ENCODE data around the gene LRRC18. TPM values are rescaled to one million over a fixed set of nuclear protein-coding genes. Genes with fewer than 3 reads are reported as not detected.

LRRC18 gene
- total RNA-seq, 1 experiment from 2014 or later = not detected

DNA sequence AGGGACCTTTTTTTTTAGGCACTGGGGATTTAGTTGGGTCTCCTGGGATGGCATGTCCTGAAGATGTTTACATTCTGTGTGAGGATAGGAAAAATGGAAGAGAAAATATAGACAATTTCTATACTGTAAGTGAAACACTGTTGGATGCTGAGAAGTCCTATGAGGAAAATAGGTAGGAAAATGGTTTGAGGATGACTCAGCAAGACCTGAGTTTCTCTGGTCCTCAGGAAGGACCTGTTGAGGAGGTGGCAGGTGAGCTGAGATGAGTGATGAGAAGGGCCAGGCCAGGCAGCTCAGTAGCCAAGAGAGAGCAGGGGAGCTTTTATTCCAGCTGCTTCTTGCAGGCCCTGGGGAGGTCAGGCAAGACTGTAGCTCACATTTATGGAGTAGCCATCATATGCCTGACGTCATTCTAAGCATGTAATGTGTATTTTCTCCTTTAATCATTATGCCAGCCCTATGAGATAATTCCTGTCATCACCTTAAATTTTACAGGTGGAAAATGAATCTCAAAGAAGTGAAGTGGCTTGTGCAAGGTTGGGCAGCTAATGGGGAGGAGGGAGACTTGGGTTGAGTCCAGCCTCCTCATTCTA is 19.1 kb upstream of the LRRC18 start:
- no peaks in the 10 kb centered on the region for H3K36me3 ChIP-seq (replicated peaks; ENCODE audit: control insufficient read depth, insufficient read depth, low read length)
- H3K4me3 ChIP-seq (ENCODE audit: insufficient read depth, low read depth, low read length) = no peak overlapping the region
- no peaks in the 10 kb centered on the region for H3K27me3 ChIP-seq (ENCODE audit: control insufficient read depth, insufficient read depth, low read length)
- no peak for DNase-seq

DNA sequence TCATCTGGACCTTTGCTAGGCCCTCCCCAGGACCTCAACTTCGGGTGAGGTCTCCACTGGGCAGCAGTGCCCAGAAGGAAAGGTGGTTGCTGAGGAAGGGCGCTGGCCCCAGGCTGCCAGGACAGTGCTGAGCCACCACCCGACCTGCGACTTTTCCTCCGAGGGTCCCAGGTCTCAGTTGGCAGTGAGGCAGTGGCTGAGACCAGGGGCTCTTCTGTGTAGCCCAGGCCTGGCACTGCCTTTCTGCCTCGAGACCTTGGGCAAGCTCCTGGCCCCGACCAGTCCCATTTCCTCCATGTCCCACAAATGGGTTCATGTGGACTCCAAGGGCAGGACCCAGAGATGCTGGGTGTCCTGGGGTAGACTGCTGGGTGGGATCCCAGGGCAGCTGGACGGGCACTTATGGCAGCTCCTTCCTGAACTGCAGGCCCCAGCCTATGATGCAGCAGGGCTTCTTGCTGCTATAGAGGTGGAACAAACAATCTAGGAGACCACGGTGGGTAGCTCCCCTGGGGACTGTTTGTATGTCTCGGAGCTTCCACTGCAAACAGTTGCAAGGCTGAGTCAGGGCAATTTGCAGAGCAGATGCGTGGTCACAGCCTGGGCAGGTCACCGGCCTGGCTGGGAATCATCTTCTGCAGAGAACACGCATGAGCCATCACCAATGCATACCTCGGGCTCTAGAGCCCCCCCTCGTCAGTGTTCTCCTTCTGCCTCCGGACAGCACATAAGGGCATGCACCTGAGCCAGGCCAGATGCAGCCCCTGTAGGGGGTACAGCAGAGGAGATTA is 17.9 kb upstream of the LRRC18 start:
- no peak for DNase-seq
- no peak overlapping the region for H3K4me3 ChIP-seq (ENCODE audit: insufficient read depth, low read depth, low read length)
- H3K27me3 ChIP-seq (ENCODE audit: control insufficient read depth, insufficient read depth, low read length) = no peaks in the 10 kb centered on the region
- H3K36me3 ChIP-seq (replicated peaks; ENCODE audit: control insufficient read depth, insufficient read depth, low read length) = no peaks in the 10 kb centered on the region

DNA sequence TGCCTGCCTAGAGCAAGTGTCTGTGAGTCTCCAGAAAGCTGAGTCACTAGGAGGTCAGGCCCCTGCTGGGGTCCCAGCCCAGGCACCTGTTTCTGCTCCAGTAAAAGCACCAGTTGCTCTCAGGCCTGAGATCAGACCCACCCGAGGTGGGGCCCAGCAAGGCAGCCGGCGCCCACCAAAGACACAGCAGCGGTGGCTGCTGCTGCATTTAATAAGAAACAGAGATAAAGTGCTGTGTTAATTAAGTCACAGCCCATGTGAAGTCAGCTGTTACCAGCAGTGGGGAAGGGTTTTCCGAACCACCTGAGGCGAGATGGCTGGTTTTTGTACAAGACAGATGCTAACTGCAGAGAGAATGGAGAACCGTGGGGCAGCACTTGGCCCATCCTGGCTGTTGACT is 12.1 kb upstream of the LRRC18 start:
- Histone ChIP-seq H3K4me3 (ENCODE audit: insufficient read depth, low read depth, low read length) (no peak overlapping the region), H3K27me3 (ENCODE audit: control insufficient read depth, insufficient read depth, low read length) (no peaks in the 10 kb centered on the region), H3K36me3 (replicated peaks; ENCODE audit: control insufficient read depth, insufficient read depth, low read length) (no peaks in the 10 kb centered on the region)
- DNase-seq = no peak

DNA sequence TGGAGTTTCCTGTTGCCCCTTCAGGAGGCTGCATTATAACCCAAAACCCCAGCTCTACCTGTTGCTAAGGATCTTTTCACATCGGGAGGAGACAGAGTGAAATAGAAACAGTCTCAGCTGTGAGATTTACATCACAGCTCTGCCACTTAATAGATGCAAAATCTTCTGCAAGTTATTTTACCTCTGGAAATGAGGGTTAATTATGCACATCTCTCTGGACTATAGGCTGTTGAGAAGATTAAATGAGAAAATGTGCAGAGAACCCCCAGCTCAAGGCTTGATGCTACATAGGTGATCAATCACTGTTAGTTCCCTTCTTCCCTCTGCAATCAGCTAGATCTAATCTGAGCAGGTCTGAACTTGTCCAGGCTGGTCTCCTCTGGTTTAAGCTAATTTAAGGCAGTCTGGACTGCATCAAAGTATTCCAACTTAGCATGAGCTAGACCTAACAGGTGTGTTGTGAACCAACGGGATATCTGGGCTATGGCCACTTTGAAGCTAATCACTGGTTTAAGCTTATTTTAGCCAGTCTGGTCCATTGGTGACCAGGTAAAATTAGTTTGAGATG is 8.9 kb upstream of the LRRC18 start:
- H3K4me3 ChIP-seq (ENCODE audit: insufficient read depth, low read depth, low read length) = no peak overlapping the region
- no peak for DNase-seq
- no peaks in the 10 kb centered on the region for H3K27me3 ChIP-seq (ENCODE audit: control insufficient read depth, insufficient read depth, low read length)
- no peaks in the 10 kb centered on the region for H3K36me3 ChIP-seq (replicated peaks; ENCODE audit: control insufficient read depth, insufficient read depth, low read length)

DNA sequence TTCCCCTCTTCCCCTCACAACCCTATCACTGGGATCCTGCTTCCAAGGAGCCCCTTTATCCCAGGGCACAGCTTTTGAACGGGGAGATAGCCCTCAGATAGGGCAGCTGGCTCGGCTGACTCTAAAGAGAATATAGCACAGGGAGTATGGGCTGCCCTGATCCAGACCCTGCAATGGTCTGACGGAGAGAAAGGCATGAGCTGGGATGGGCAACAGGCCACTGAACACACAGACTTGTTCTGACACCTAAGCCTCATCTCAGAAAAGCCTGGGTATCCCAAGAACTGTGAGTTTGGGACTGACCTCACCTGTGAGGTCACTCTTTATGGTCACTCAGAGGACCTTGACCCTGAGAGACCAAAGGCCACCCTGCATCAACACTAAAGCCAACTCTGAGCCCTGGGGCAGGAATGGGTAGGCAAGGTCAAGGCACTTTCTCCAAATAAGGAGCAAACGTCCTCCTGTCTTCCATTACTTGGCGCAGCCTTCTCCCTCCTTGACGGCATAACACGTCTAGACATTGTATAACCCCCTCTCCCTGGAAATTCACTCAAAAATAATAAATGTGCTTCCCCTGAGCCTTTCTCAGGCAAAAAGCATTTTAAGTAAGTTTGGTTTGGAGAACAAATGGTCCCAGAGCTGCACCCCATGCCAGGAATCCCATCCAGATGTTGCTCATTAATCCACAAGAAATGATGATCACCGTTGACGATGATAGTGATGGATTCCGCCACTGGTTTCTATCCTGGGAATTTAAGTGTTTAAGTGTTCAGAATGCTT is 8.2 kb upstream of the LRRC18 start:
- H3K27me3 ChIP-seq (ENCODE audit: control insufficient read depth, insufficient read depth, low read length) = no peaks in the 10 kb centered on the region
- DNase-seq = no peak
- no peak overlapping the region for H3K4me3 ChIP-seq (ENCODE audit: insufficient read depth, low read depth, low read length)
- H3K36me3 ChIP-seq (replicated peaks; ENCODE audit: control insufficient read depth, insufficient read depth, low read length) = no peaks in the 10 kb centered on the region

DNA sequence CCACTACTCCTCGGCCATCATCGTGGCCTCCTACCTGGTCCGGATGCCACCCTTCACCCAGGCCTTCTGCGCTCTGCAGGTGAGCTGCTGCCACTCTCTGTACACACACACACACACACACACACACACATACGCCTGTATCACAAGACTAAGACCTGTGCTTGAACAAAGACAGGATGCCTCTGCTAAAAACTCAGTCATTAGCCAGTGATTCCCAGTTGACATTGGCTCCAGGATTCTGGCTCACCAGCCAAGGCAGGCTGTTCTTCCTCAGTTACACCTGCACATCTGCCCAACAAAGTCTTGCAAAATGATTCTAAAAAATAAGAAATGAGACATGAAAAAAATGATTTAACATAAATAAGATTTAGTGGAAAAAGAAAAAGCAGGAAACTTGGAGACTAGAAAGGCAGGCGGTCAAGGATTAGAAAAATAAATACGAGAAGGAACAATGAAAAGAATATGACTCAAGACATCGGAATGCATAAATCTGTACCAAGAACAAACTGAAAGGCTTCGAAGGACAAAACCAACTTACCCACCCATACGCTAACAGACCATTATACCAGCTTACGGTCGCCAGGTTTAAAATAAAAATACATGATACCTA is 7.4 kb upstream of the LRRC18 start:
- H3K27me3 ChIP-seq (ENCODE audit: control insufficient read depth, insufficient read depth, low read length) = no peaks in the 10 kb centered on the region
- no peak for DNase-seq
- H3K36me3 ChIP-seq (replicated peaks; ENCODE audit: control insufficient read depth, insufficient read depth, low read length) = no peaks in the 10 kb centered on the region
- H3K4me3 ChIP-seq (ENCODE audit: insufficient read depth, low read depth, low read length) = no peak overlapping the region

DNA sequence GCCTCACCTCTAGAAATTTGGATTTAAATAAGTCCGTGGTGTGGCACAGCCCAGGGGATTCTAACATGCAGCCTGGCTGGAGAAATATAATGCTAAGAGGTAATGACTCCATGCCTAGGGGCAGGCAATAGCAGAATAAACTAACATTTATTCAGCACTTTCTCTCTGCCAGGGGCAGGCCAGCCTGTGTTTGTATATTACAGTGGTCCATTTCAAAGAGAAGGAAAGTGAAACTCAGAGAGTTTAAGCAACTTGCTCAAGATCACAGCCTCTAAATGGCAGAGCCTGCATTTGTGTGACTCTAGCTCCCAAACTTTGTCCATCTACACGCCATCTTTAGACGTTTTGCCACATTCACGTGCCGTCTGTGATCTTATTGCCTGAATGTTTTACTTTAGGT is 6.7 kb upstream of the LRRC18 start:
- no peaks in the 10 kb centered on the region for H3K27me3 ChIP-seq (ENCODE audit: control insufficient read depth, insufficient read depth, low read length)
- H3K4me3 ChIP-seq (ENCODE audit: insufficient read depth, low read depth, low read length) = no peak overlapping the region
- H3K36me3 ChIP-seq (replicated peaks; ENCODE audit: control insufficient read depth, insufficient read depth, low read length) = no peaks in the 10 kb centered on the region
- no peak for DNase-seq

DNA sequence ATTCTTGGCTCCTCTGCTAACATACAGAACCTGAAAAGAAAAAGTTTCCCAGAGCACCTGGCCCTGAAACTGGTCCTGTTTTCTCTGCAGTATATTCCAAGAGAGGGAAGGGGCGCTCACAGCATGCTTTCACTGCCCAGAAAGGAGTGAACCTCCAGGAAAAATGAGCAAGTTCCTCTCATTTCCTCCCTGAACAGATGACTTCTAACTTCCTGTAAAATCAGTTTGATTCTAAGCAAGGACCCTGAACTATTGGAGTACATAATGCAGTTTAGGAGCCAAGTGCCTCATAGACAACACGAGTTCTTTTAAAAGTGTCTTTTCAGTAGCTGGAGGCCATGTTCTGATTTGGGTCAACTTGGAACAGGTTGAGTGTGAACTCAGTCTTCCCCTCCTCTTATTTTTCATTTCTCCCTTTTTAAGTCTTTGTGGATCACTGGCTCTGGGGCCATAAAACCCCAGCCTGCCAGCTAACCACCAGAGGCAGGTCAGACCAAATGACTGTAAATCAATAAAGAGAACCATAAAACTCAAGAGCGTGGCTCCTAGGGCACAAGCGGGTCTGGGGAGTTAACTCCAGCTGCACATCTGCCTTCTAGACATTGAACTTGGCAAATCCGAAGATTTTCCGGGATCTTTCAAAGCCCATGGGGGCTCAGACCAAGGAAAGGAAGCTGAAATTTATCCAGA is 5.9 kb upstream of the LRRC18 start:
- no peaks in the 10 kb centered on the region for H3K36me3 ChIP-seq (replicated peaks; ENCODE audit: control insufficient read depth, insufficient read depth, low read length)

DNA sequence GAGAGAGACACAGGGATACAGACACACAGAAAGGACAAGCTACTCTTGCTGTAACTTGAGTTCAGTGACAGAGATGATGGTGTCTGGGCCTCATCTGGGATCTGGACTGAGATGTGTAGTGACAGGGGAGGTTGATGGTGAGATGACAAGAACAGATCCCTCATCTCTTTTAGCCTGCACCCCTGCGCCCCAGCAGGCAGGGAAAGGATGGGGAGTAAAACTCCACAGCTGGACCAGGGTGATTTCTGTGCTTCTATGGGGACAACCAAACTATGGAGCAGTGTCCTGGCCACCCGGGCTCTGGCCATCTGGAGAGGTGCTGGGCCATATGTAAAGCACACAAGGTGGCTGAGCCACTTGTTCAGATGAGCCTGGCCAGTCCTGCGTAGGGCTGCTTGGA is 4.5 kb upstream of the LRRC18 start:
- H3K27me3 ChIP-seq (ENCODE audit: control insufficient read depth, insufficient read depth, low read length) = no peaks in the 10 kb centered on the region
- H3K36me3 ChIP-seq (replicated peaks; ENCODE audit: control insufficient read depth, insufficient read depth, low read length) = no peaks in the 10 kb centered on the region
- H3K4me3 ChIP-seq (ENCODE audit: insufficient read depth, low read depth, low read length) = no peak overlapping the region

More for the DNA sequence above, 5.9 kb upstream of the LRRC18 start:
- no peak for DNase-seq
- no peaks in the 10 kb centered on the region for H3K27me3 ChIP-seq (ENCODE audit: control insufficient read depth, insufficient read depth, low read length)
- H3K4me3 ChIP-seq (ENCODE audit: insufficient read depth, low read depth, low read length) = no peak overlapping the region

DNA sequence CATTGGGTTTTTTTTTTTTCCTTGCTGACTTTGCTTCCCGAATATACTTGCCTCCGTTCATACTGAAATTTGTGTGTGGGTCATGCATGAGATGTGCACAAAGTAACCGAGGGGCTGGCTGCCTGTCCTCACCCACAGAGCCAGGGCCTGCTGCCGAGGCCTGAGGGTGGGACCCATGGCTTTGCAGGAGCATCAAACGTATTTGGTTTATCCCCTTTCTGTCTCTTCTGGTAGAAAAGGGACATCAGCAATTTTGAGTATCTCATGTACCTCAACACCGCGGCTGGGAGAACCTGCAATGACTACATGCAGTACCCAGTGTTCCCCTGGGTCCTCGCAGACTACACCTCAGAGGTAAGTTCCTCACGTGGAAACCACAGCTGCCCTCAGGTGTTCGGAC is 3.5 kb upstream of the LRRC18 start:
- no peak for DNase-seq
- no peak overlapping the region for H3K4me3 ChIP-seq (ENCODE audit: insufficient read depth, low read depth, low read length)
- H3K36me3 ChIP-seq (replicated peaks; ENCODE audit: control insufficient read depth, insufficient read depth, low read length) = no peaks in the 10 kb centered on the region
- H3K27me3 ChIP-seq (ENCODE audit: control insufficient read depth, insufficient read depth, low read length) = no peaks in the 10 kb centered on the region

More for the DNA sequence above, 4.5 kb upstream of the LRRC18 start:
- DNase-seq = no peak

DNA sequence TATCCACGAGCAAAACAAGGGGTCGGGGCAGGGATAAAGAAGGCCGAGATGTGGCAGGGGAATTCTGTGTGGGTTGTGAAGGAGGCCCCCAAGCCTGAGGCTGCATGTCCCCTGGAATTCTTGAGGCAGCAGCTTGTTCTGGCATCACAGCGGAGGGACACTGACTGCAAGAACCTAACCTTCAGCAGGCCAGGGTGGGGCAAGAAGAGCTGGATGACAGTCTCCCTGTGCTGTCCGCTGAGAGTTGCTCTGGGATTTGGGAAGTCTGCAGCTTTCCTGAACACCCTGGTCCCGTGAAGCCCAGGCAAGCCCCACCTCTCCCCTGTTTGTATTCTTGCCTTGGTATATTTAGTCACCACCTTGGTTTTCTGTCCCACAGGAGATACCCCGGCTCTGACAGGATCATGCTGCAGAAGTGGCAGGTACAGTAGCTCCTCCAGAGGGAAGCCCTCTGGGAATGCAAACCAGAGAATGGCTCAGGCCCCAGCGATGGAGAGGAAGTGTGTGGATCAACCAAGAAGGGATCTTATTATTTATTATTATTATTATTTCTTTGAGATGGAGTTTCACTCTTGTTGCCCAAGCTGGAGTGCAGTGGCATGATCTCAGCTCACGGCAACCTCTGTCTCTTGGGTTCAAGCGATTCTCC is 1.9 kb upstream of the LRRC18 start:
- no peak overlapping the region for H3K4me3 ChIP-seq (ENCODE audit: insufficient read depth, low read depth, low read length)
- no peaks in the 10 kb centered on the region for H3K27me3 ChIP-seq (ENCODE audit: control insufficient read depth, insufficient read depth, low read length)
- DNase-seq = no peak
- no peaks in the 10 kb centered on the region for H3K36me3 ChIP-seq (replicated peaks; ENCODE audit: control insufficient read depth, insufficient read depth, low read length)

DNA sequence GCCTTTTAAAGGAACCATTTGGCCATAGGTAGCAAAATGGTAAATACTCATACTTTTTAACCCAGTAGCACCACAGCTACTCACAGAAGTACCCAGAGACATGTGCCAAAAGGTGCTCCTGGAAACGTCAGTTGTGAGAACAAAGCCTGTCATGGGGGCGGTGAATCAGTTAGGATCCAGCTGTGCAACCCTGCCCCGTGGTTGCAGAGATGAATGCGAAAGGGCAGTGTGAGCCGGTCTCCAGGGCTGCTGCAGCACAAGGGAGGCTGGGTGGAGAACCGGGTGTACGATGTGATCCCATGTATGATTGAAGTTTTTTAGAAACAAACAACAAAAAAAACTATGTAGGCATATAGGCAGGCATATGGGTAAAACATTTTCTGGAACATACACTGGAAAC is 1.3 kb upstream of the LRRC18 start:
- DNase-seq = no peak
- H3K36me3 ChIP-seq (replicated peaks; ENCODE audit: control insufficient read depth, insufficient read depth, low read length) = no peaks in the 10 kb centered on the region
- no peaks in the 10 kb centered on the region for H3K27me3 ChIP-seq (ENCODE audit: control insufficient read depth, insufficient read depth, low read length)
- H3K4me3 ChIP-seq (ENCODE audit: insufficient read depth, low read depth, low read length) = no peak overlapping the region

DNA sequence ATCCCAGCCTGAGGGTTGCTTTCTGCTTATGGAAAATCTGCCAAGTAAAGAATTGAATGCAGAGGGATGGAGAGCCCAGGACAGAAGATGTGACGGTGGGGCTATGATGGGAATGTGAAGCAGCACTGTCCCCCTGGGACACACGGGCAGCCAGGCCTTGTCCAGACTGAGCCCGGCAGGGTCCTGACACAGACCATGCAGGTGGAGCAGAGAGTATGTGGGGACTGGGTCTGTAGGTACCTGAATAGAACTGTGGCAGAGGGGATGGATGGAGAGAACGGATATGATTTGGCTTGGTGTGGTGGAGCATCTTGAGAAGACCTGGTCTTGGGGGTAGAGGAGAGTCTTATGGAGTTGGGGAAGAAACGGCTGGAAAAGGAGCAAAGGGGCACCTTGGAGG is 732 bp upstream of the LRRC18 start:
- Histone ChIP-seq H3K36me3 (replicated peaks; ENCODE audit: control insufficient read depth, insufficient read depth, low read length) (no peaks in the 10 kb centered on the region), H3K4me3 (ENCODE audit: insufficient read depth, low read depth, low read length) (no peak overlapping the region), H3K27me3 (ENCODE audit: control insufficient read depth, insufficient read depth, low read length) (no peaks in the 10 kb centered on the region)
- DNase-seq = no peak
